HepG2 (cell line): Measurements from ENCODE around the gene AK4. TPM values are rescaled to one million over a fixed set of nuclear protein-coding genes. Genes with fewer than 3 reads are reported as not detected.

Experiments
- ATAC-seq: fragments of 200-7000 bp; cut with Tn5 transposase; 3 replicates; pipeline ENCODE4 v1.9.1; 2020; ENCODE audit warnings: mild to moderate bottlenecking, moderate library complexity
- BruUV-seq: library from RNA; stranded (reverse); fragments of 400-500 nt; replicated peaks from 2 replicates; lab custom pipeline; 2021; lab: Mats Ljungman, UMichigan
- CTCF ChIA-PET: fragments of 300-600 bp; formaldehyde crosslinking; extraction: SDS; loops from one replicate; lab custom pipeline; 2021; ENCODE audit warnings: low total read pairs, inconsistent platforms, low intra/inter-chr PET ratio; lab: Yijun Ruan, JAX
- POLR2A ChIA-PET: fragments of 350-600 bp; sonication (Branson Sonifier 250); formaldehyde crosslinking; loops from one replicate; lab custom pipeline; 2020; ENCODE audit warnings: antibody characterized with exemption, inconsistent platforms; lab: Yijun Ruan, JAX
- DNase-seq: peaks from one replicate; pipeline ENCODE4 v3.0.0-alpha.2; 2015; ENCODE audit warnings: low spot score
- FAIRE-seq: peaks from 3 replicates; lab custom pipeline; 2011; peaks lifted over from hg19 to GRCh38; lab: Jason Lieb, UNC
- H2AFZ ChIP-seq: one replicate; pipeline ENCODE4 v1.6.1; 2011; ENCODE audit warnings: low read length, inconsistent platforms
- H3K27ac ChIP-seq: fragments of 300-600 bp; 3 replicates; pipeline ENCODE4 v1.8.0; 2011; ENCODE audit warnings: mixed run types, mild to moderate bottlenecking, mixed read lengths, low read length, inconsistent platforms; ENCODE audit not compliant: insufficient read depth; ENCODE audit errors: extremely low read length
- H3K27me3 ChIP-seq, 2 experiments: fragments of 200-600 bp in 1 of 2; 2 replicates in 1 of 2; 3 replicates in 1 of 2; pipeline versions ENCODE4 v1.6.0 to v1.8.0; 2011; ENCODE audit warnings: low read length in 2 of 2, mild to moderate bottlenecking in 2 of 2, moderate library complexity in 2 of 2, inconsistent platforms in 1 of 2; ENCODE audit not compliant: insufficient read depth in 2 of 2, control insufficient read depth in 1 of 2
- H3K36me3 ChIP-seq, 2 experiments: fragments of 200-600 bp in 1 of 2; replicated peaks in 1 of 2; 2 replicates in 1 of 2; 3 replicates in 1 of 2; pipeline versions ENCODE4 v1.5.1 to v1.8.0; 2011; ENCODE audit warnings: low read length in 2 of 2, inconsistent platforms in 1 of 2; ENCODE audit not compliant: insufficient read depth in 2 of 2, control insufficient read depth in 1 of 2
- H3K4me1 ChIP-seq: 2 replicates; pipeline ENCODE4 v1.5.1; 2012; ENCODE audit warnings: low read length, inconsistent platforms; ENCODE audit not compliant: insufficient read depth
- H3K4me2 ChIP-seq: 2 replicates; pipeline ENCODE4 v1.6.0; 2011; ENCODE audit warnings: low read depth, low read length, inconsistent platforms
- H3K4me3 ChIP-seq, 3 experiments: fragments of 200-600 bp in 1 of 3; sonication (generic), shearing (Covaris generic) in 1 of 3; replicated peaks in 1 of 3; 2 replicates each; pipeline ENCODE4 v1.5.1; 2011 to 2016; ENCODE audit warnings: low read length in 3 of 3, inconsistent platforms in 2 of 3, low read depth in 2 of 3, mild to moderate bottlenecking in 2 of 3, control low read depth in 1 of 3, mixed read lengths in 1 of 3; ENCODE audit not compliant: insufficient read depth in 1 of 3
- H3K79me2 ChIP-seq: one replicate; pipeline ENCODE4 v1.6.1; 2011; ENCODE audit warnings: low read length, inconsistent platforms; ENCODE audit not compliant: insufficient read depth
- H3K9ac ChIP-seq: 2 replicates; pipeline ENCODE4 v1.6.0; 2011; ENCODE audit warnings: mild to moderate bottlenecking, low read depth, low read length, inconsistent platforms; ENCODE audit not compliant: insufficient read depth
- H3K9me3 ChIP-seq: 2 replicates; pipeline ENCODE4 v1.5.1; 2012; ENCODE audit warnings: mild to moderate bottlenecking, low read length
- H4K20me1 ChIP-seq: 2 replicates; pipeline ENCODE4 v1.6.0; 2011; ENCODE audit warnings: inconsistent platforms, mild to moderate bottlenecking, low read length, moderate library complexity; ENCODE audit not compliant: insufficient read depth
- NR2F6 ChIP-seq, 2 experiments: IDR thresholded peaks; 2 replicates each; pipeline ENCODE4 v1.6.1; 2016; ENCODE audit warnings: antibody characterized with exemption in 1 of 2, mild to moderate bottlenecking in 1 of 2
- PAX8 ChIP-seq: sonication (generic); formaldehyde crosslinking; IDR thresholded peaks from 2 replicates; pipeline ENCODE4 v1.8.0; 2022; ENCODE audit warnings: mild to moderate bottlenecking, missing genetic modification reagents, borderline replicate concordance
- RBM22 ChIP-seq: fragments of 200-400 bp; formaldehyde crosslinking; optimal IDR thresholded peaks from 2 replicates; pipeline ENCODE3; 2017; ENCODE audit warnings: mild to moderate bottlenecking, low read length, moderate library complexity
- ZBTB20 ChIP-seq: sonication (generic); formaldehyde crosslinking; IDR thresholded peaks from 2 replicates; pipeline ENCODE4 v1.8.1; 2023; ENCODE audit warnings: missing genetic modification reagents, low read depth, mild to moderate bottlenecking, borderline replicate concordance
- ZIK1 ChIP-seq: sonication (generic); formaldehyde crosslinking; IDR thresholded peaks from 2 replicates; pipeline ENCODE4 v1.5.0; 2020; ENCODE audit warnings: mild to moderate bottlenecking, low read depth, missing genetic modification reagents, borderline replicate concordance
- ZNF17 ChIP-seq: sonication (generic); formaldehyde crosslinking; IDR thresholded peaks from 2 replicates; pipeline ENCODE4 v1.5.0; 2020; ENCODE audit warnings: mild to moderate bottlenecking, missing genetic modification reagents
- ZNF383 ChIP-seq: sonication (generic); formaldehyde crosslinking; IDR thresholded peaks from 2 replicates; pipeline ENCODE4 v1.4.0; 2020; ENCODE audit warnings: missing genetic modification reagents, mild to moderate bottlenecking, borderline replicate concordance
- WGBS: methylation state at CpG from one replicate; pipeline ENCODE4 v1.1.6; 2017; ENCODE audit warnings: low lambda C conversion rate; 5-methylcytosine and 5-hydroxymethylcytosine counted together
- in situ Hi-C: cut with HindIII; loops from 2 replicates; pipeline ENCODE4 v1.10.0; 2017; ENCODE audit warnings: low pct_unique_long_range_greater_than_20kb; ENCODE audit not compliant: extremely low pct_ligation_motif_present
- intact Hi-C: fragments of 100-400 bp; cut with micrococcal nuclease; formaldehyde crosslinking; loops from one replicate; pipeline ENCODE4 v1.10.0; 2022; ENCODE audit not compliant: unreplicated experiment
- polyA plus RNA-seq, 8 experiments: library from polyadenylated mRNA; depleted of rRNA in 3 of 8; stranded (reverse) in 7 of 8; unstranded in 1 of 8; fragments of >200 nt; fragmentation: Illumina TruSeq in 4 of 8; extraction: Trizol in 4 of 8; gene quantifications; 2 replicates each; pipeline versions ENCODE4 v1.2.1 to v1.2.3, GENCODE V29; 2011 to 2016; ENCODE audit warnings: low read depth in 4 of 8, missing spikeins in 1 of 8, mixed read lengths in 1 of 8; ENCODE audit not compliant: insufficient read depth in 1 of 8
- total RNA-seq, 5 experiments: library from RNA; depleted of rRNA; stranded (reverse); fragments of >200 nt; fragmentation: Illumina TruSeq; extraction: Trizol; gene quantifications; 2 replicates each; pipeline ENCODE4 v1.2.3, GENCODE V29; 2016; ENCODE audit warnings: low read depth in 1 of 5

The AK4 gene
- total and polyA plus RNA-seq, 2 of the 13 experiments (the other 11 are each of a cell fraction or from before 2014, with no cell fraction given) = 110 to 160 TPM

DNA sequence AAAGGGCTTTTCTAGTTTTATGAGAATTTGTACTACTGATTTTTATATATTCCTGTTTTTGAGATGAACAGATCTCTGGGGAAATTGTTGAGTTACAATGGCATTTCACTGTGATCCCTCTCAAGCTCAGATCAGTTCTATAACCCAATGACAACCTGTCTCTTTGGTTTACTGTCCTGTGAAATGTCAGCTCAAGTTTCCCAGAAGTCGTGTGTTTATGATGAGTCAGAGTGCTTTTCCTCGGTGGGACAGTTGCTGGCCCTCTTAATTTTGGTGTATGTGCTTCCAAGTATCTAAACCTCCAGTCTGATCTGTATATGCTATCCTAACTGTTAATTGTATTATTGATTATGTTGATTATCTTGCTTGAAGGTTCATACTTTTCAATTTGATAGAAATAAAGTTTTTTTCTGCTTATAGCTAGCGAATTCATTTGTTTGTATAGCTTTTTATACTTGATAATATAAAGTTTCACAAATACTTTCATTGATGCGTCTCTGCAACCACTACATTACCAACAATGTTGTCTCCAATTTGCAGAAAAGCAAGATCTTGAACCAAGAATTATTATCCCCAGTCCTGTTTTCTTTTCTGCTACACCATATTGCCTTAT is 83.8 kb downstream of the AK4 start:
- POLR2A ChIA-PET = no interaction called here
- Histone ChIP-seq H3K79me2 (no peaks in the 10 kb centered on the region), H3K27ac (no peak overlapping the region), H3K36me3 (peaks cover 2 to 7% of the 10 kb centered on the region in 2 experiments; a peak in 2 of 5 replicates), H3K9ac (no peak overlapping the region), H3K4me1 (peaks cover 23% of the 10 kb centered on the region), H4K20me1 (no peaks in the 10 kb centered on the region), H3K4me3 (no peak overlapping the region), H3K9me3 (peaks cover 13% of the 10 kb centered on the region), H2AFZ (no peak overlapping the region), H3K4me2 (no peak overlapping the region), H3K27me3 (no peaks in the 10 kb centered on the region)
- ATAC-seq (no peak), DNase-seq (no peak), FAIRE-seq (no peak)
- no TSS peak for BruUV-seq
- CTCF ChIA-PET = no interaction called here
- in situ Hi-C loops (no loop called here), intact Hi-C loops (no loop called here)
- no peak for TF ChIP-seq PAX8 (CRISPR knock-in tag)
- no peak for TF ChIP-seq NR2F6 (IDR thresholded peaks at IDR 0.05)
- TF ChIP-seq NR2F6 (CRISPR knock-in tag; IDR thresholded peaks at IDR 0.05) = no peak
- TF ChIP-seq ZBTB20 (CRISPR knock-in tag) = no peak
- no peak for TF ChIP-seq ZIK1 (CRISPR knock-in tag)
- 90% methylated on average over 4 of the region's 4 CpGs for WGBS

DNA sequence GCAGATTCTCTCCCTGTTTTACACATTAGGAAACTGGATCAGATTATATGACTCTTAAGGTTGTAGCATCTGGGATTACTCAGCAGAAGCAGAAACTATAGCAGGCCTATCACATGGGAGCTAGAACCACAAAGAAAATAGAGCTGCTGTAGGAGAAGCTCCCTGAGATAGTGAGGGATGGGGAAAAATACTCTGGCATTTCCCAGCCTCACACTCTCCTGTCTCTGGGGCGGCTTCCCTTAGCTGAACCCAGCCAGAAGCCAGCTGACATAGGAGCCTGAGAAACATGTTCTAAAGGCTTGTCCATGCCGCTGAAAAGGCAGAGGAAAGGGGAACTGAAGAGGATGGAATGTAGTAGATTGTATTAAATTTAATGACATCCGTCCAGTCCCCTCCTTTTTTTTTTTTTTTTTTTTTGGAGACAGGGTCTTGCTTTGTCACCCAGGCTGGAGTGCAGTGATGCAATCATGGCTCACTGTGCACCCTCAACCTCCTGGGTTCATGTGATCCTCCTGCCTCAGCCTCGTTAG is 84.5 kb downstream of the AK4 start:
- ChIA-PET POLR2A (no interaction called here), CTCF (no interaction called here)
- ATAC-seq (peak; percentile 26; the same call in 2 of the 3 replicates), DNase-seq (no peak), FAIRE-seq (no peak)
- H3K4me3 ChIP-seq = no peak overlapping the region
- H3K27me3 ChIP-seq = no peaks in the 10 kb centered on the region
- WGBS = 83% methylated on average over 4 of the region's 4 CpGs
- intact Hi-C loops (no loop called here), in situ Hi-C loops (no loop called here)
- H3K79me2 ChIP-seq = no peaks in the 10 kb centered on the region
- no peak overlapping the region for H2AFZ ChIP-seq
- no peak for TF ChIP-seq ZNF17
- TF ChIP-seq RBM22 = peak; percentile 86
- no peak for TF ChIP-seq ZNF383 (CRISPR knock-in tag)
- peaks cover 23% of the 10 kb centered on the region for H3K4me1 ChIP-seq
- peaks cover 14% of the 10 kb centered on the region for H3K9me3 ChIP-seq
- no peaks in the 10 kb centered on the region for H4K20me1 ChIP-seq
- no peak overlapping the region for H3K27ac ChIP-seq
- no peak overlapping the region for H3K9ac ChIP-seq
- H3K4me2 ChIP-seq = no peak overlapping the region
- no TSS peak for BruUV-seq
- peaks cover 2 to 7% of the 10 kb centered on the region in 2 experiments; a peak in 2 of 5 replicates for H3K36me3 ChIP-seq
